IMR-90 (cell line): Measurements from ENCODE around the gene RSPH9.

Experiments
- CEBPB ChIP-seq: IDR thresholded peaks from 2 replicates; pipeline ENCODE4 v1.6.1; 2012; ENCODE audit warnings: low read depth, low read length, improper control_type of control experiment
- FOS ChIP-seq: fragments of 150-350 bp; IDR thresholded peaks from 2 replicates; pipeline ENCODE4 v1.6.1; 2016; ENCODE audit warnings: low read depth, low read length
- MAFK ChIP-seq: IDR thresholded peaks from 2 replicates; pipeline ENCODE4 v1.6.1; 2012; ENCODE audit warnings: low read depth, low read length, improper control_type of control experiment
- POLR2A ChIP-seq: IDR thresholded peaks from 2 replicates; pipeline ENCODE4 v1.6.1; 2012; ENCODE audit warnings: mild to moderate bottlenecking, low read depth, low read length
- RCOR1 ChIP-seq: IDR thresholded peaks from 2 replicates; pipeline ENCODE4 v1.6.1; 2012; ENCODE audit warnings: mild to moderate bottlenecking, low read length, improper control_type of control experiment; ENCODE audit not compliant: insufficient replicate concordance
- RFX5 ChIP-seq: IDR thresholded peaks from 2 replicates; pipeline ENCODE4 v1.8.0; 2012; ENCODE audit warnings: low read depth, mild to moderate bottlenecking, low read length, moderate library complexity
- TF ChIP-seq, protein P1 (sequence below): conservative IDR thresholded peaks from 2 replicates; pipeline ENCODE4 v1.5.1; 2012; ENCODE audit warnings: mild to moderate bottlenecking, low read depth, low read length, improper control_type of control experiment

DNA sequence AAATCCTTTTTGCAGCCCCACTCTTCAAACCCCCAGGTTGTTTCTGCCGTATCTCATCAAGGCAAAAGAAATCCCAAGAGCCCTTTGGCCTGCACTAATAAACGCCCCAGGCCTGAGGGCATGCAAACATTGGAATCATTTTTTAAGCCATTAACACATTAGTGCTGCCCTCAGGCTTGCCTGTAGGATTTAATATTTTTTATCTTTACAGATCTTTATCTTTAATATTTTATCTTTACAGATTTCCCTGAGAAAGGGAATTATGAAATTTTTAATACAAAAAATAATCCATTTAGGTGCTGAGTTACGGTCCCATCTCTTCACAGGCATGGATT is 30.5 kb upstream of the RSPH9 start:
- TF ChIP-seq, protein P1, sequence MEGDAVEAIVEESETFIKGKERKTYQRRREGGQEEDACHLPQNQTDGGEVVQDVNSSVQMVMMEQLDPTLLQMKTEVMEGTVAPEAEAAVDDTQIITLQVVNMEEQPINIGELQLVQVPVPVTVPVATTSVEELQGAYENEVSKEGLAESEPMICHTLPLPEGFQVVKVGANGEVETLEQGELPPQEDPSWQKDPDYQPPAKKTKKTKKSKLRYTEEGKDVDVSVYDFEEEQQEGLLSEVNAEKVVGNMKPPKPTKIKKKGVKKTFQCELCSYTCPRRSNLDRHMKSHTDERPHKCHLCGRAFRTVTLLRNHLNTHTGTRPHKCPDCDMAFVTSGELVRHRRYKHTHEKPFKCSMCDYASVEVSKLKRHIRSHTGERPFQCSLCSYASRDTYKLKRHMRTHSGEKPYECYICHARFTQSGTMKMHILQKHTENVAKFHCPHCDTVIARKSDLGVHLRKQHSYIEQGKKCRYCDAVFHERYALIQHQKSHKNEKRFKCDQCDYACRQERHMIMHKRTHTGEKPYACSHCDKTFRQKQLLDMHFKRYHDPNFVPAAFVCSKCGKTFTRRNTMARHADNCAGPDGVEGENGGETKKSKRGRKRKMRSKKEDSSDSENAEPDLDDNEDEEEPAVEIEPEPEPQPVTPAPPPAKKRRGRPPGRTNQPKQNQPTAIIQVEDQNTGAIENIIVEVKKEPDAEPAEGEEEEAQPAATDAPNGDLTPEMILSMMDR, result no peak
- TF ChIP-seq POLR2A, result no peak
- no peak for TF ChIP-seq RFX5
- no peak for TF ChIP-seq CEBPB
- no peak for TF ChIP-seq MAFK
- no peak for TF ChIP-seq RCOR1
- no peak for TF ChIP-seq FOS
